HG03457 (cell line): ENCODE data around the gene GJA1.

Experiments used
- ATAC-seq: cut with Tn5 transposase; IDR thresholded peaks from one replicate; pipeline ENCODE4 v1.9.1; 2021; ENCODE audit warnings: moderate number of reproducible peaks; ENCODE audit not compliant: unreplicated experiment

GJA1 gene

DNA sequence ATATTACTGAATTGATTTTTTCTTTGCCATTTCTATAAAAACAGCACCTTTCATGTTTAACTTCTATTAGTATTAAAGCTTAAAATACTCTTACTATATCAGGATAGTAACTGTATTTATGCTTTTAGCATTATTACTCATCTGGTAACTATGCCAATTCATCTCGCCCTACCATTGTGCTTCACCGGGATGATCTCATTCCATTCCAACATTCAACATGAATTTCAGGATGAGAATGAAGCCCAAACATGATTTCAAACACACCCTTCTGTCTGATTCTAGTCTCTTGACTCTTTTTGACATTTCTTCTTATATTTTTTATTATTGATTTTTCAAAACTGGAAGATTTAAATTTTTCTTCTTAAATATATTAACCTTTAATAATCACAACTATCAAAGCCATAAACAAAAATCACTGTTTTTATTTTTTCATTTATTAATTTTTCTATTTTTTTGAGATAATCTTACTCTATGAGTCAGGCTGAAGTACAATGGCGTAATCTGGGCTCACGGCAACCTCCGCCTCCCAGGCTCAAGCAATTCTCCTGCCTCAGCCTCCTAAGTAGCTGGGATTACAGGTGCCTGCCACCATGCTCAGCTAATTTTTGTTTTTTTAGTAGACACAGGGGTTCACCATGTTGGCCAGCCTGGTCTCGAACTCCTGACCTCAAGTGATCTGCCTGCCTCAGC is 46.7 kb downstream of the GJA1 start:
- ATAC-seq = no peak

DNA sequence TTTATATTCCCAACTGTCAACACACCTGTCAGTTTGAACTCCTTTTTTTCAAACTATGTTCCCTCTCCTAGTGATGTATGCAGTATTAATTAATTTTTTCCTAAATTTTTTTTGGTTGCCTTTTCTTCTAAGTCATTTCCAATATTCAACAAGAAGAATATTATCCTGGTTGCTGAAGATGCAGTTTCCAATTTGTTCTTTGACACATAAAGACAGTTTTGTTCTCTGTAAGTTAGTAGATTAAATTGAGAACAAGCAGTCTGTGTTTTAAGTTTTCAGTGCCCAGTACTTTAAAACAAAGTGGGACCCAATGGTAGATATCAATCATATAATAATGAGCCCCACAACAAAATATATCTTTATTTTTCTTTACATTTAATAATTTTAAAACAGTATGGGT is 47.3 kb downstream of the GJA1 start:
- ATAC-seq = no peak

DNA sequence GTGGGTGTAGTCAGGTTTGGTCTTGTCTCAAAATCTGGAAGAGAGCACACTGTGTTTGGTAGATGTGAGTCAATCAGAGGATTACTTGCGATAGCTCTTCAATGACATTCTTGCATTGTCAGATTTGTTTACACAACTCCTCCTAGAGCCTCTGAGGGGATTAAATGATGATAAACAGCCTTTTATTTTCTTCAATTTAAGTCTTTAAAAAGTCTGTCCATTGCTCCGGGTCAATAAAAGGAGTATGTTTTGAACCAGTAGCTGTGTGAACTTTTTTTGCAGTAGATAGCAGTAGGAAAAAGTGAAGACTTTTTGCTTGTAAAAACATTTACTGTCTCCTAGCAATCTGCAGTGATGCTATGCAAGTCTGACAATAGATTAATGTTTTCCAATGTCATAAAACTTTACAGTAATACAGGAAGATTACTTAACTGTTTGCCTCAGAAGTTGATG is 49.9 kb downstream of the GJA1 start:
- ATAC-seq = no peak

DNA sequence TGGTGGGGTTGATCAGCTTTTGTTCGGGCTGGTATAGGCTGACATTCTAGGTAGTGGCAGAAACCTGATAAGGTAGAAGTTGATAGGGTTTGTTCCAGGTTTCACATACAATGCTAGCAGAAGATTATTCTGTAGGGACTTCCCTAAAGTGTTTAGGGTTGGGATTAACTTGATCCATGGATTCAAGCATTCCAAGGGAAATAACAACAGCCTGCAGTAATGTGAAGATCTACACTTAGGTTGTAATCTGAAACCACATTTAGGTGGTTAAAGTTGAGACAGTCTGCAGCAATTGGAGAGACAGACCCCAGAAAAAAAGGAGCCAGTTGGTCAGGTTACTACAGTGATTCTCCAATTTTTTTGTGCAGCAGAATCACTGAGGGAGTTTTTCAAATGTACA is 56.1 kb downstream of the GJA1 start:
- no peak for ATAC-seq

DNA sequence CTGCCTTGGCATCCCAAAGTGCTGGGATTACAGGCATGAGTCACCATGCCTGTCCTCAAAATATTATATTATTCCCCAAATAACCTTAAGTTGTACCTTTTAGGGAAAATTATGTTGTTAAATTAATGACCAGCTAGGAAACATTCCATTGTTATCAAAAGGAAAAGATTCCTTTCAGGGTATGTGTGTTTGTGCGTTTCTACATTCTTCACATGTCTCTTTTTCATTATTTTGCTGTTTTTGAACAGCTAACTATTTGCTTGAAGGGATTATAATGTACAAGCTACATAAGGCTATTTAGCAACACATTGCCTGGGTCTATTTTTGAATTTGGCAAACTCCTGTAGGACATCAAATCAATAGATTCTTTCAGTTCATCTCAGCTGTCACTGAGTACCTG is 57.1 kb downstream of the GJA1 start:
- ATAC-seq = no peak

DNA sequence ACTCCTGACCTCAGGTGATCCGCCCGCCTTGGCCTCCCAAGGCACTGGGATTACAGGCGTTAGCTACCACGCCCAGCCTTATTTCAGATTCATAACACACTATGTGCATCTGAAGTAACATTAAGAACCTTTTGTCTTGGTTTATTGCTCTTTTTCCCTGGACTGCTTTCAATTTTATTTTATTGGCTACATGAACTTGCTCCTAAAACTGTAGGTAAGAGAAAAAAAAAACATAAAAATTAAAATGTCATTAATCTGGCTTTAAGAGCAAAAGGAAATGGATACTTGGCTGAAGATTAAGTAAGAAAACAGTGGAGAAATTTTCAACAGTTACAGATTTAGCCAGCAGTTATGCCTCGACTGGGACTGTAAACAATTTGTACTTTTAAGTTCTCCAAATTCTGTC is 62.5 kb downstream of the GJA1 start:
- no peak for ATAC-seq

DNA sequence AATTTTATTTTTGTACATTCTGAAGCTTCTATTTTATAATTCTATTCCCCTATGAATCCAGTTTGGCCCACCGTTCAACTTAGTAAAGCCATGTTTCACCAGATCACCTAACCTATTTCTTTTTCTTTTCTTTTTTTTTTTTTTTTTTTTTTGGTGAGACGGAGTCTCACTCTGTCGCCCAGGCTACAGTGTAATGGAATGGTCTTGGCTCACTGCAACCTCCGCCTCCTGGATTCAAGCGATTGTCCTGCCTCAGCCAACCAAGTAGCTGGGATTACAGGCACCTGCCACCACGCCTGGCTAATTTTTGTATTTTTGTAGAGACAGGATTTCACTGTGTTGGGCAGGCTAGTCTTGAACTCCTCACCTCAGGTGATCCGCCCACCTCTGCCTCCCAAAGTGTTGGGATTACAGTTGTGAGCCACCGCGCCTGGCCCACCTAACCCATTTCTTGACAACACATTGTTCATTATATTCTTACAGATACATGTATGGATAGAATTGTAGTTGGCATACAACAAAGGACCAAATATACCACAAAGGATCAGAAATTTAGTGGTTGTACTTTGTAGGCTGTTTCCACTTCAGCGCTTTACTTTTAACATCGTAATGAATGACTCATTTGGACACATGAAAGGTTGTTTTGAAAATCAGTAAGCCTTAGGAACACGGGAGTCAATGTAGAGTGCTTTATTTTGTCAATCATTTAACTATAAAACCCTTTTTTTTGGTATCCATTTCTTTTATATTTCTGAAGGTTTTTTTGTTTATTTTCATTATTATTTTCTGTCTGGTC is 63.2 kb downstream of the GJA1 start:
- no peak for ATAC-seq
